GM18907 (cell line): ENCODE results near the gene TRAIP.

Source experiments
- ATAC-seq: cut with Tn5 transposase; IDR thresholded peaks from one replicate; pipeline ENCODE4 v1.9.1; 2021; ENCODE audit warnings: mild to moderate bottlenecking, moderate library complexity; ENCODE audit not compliant: unreplicated experiment

TRAIP gene

GRCh38 chr3:49877716-49878115 is 21.4 kb upstream of the TRAIP start:
- no peak for ATAC-seq

- ATAC-seq: no peak
Measured at GRCh38 chr3:49876567-49876966, 20.2 kb upstream of the TRAIP start.

- no peak for ATAC-seq
Measured at GRCh38 chr3:49873623-49874022, 17.3 kb upstream of the TRAIP start.

GRCh38 chr3:49872801-49873281 is 16.5 kb upstream of the TRAIP start:
- ATAC-seq: no peak

GRCh38 chr3:49871531-49872153 is 15.3 kb upstream of the TRAIP start:
- no peak for ATAC-seq

GRCh38 chr3:49869525-49870126 is 13.3 kb upstream of the TRAIP start, which contains the start of gene CAMKV:
Gene CAMKV, minus strand, starts transcription at chr3:49869906. Its CDS starts 7,518 bp downstream, at chr3:49862388.
- no peak for ATAC-seq

- no peak for ATAC-seq
Measured at GRCh38 chr3:49868862-49869466, 12.6 kb upstream of the TRAIP start.

GRCh38 chr3:49867871-49868321 is 11.5 kb upstream of the TRAIP start:
- ATAC-seq: no peak

GRCh38 chr3:49867400-49867799 is 11.0 kb upstream of the TRAIP start:
- no peak for ATAC-seq

- ATAC-seq: no peak
Measured at GRCh38 chr3:49865198-49865784, 8.9 kb upstream of the TRAIP start.

GRCh38 chr3:49864505-49864904 is 8.1 kb upstream of the TRAIP start:
- no peak for ATAC-seq

- ATAC-seq: no peak
Measured at GRCh38 chr3:49859576-49860305, 3.4 kb upstream of the TRAIP start.

- ATAC-seq: no peak
Measured at GRCh38 chr3:49855662-49856061, 702 bp downstream of the TRAIP start.

GRCh38 chr3:49845694-49846093 is 10.7 kb downstream of the TRAIP start:
- no peak for ATAC-seq

- ATAC-seq: no peak
Measured at GRCh38 chr3:49844464-49845183, 11.7 kb downstream of the TRAIP start.

GRCh38 chr3:49842843-49843517 is 13.4 kb downstream of the TRAIP start:
- ATAC-seq: no peak

- ATAC-seq: no peak
Measured at GRCh38 chr3:49841806-49842205, 14.6 kb downstream of the TRAIP start.

- no peak for ATAC-seq
Measured at GRCh38 chr3:49841126-49841696, 15.2 kb downstream of the TRAIP start.

GRCh38 chr3:49840388-49840787 is 16.0 kb downstream of the TRAIP start:
- no peak for ATAC-seq
